SH-SY5Y (cell line): ENCODE results near the gene HOXC5.

Source experiments
- GATA2 ChIP-seq: IDR thresholded peaks from 2 replicates; pipeline ENCODE4 v1.6.1; 2011; ENCODE audit warnings: mild to moderate bottlenecking, low read depth, low read length
- GATA3 ChIP-seq: IDR thresholded peaks from 2 replicates; pipeline ENCODE4 v1.6.1; 2011; ENCODE audit warnings: low read depth, mild to moderate bottlenecking, low read length, moderate library complexity

Gene HOXC5

GRCh38 chr12:54017878-54018467 is 14.9 kb upstream of the HOXC5 start:
- TF ChIP-seq GATA3, result no peak
- TF ChIP-seq GATA2, result no peak

GRCh38 chr12:54018468-54018984 is 14.3 kb upstream of the HOXC5 start:
- TF ChIP-seq GATA3, result no peak
- no peak for TF ChIP-seq GATA2

GRCh38 chr12:54019091-54019811 is 13.6 kb upstream of the HOXC5 start:
- TF ChIP-seq GATA3, result no peak
- TF ChIP-seq GATA2, result no peak

GRCh38 chr12:54019924-54020590 is 12.8 kb upstream of the HOXC5 start:
- TF ChIP-seq GATA3, result no peak
- no peak for TF ChIP-seq GATA2

GRCh38 chr12:54020591-54021405 is 12.1 kb upstream of the HOXC5 start:
- no peak for TF ChIP-seq GATA3
- no peak for TF ChIP-seq GATA2

- TF ChIP-seq GATA2 (no peak), GATA3 (no peak)
Measured at GRCh38 chr12:54021432-54022013, 11.3 kb upstream of the HOXC5 start.

GRCh38 chr12:54022960-54023884 is 9.6 kb upstream of the HOXC5 start:
- TF ChIP-seq GATA3 (no peak), GATA2 (no peak)

- TF ChIP-seq GATA3 (no peak), GATA2 (no peak)
Measured at GRCh38 chr12:54024127-54024526, 8.7 kb upstream of the HOXC5 start.

GRCh38 chr12:54024581-54025305 is 8.1 kb upstream of the HOXC5 start:
- TF ChIP-seq GATA2 (no peak), GATA3 (no peak)

GRCh38 chr12:54025499-54026405 is 7.1 kb upstream of the HOXC5 start:
- TF ChIP-seq GATA2 (no peak), GATA3 (no peak)
